CD14-positive monocyte (primary cell): Measurements from ENCODE around the gene MAST4. TPM values are rescaled to one million over a fixed set of nuclear protein-coding genes. Genes with fewer than 3 reads are reported as not detected.

Source experiments
- DNase-seq, 3 donors: peaks; one replicate each; pipeline ENCODE4 v3.0.0-alpha.2; 2011 to 2022
- H2AFZ ChIP-seq: 2 replicates; pipeline ENCODE4 v1.6.0; 2012; ENCODE audit warnings: mild to moderate bottlenecking, low read depth, low read length, inconsistent platforms; ENCODE audit not compliant: insufficient read depth, poor library complexity, severe bottlenecking
- H3K27ac ChIP-seq, 2 donors: 1 replicate in 1 of 2; 2 replicates in 1 of 2; pipeline ENCODE4 v1.5.1; 2012 to 2013; ENCODE audit warnings: low read length in 2 of 2, control low read depth in 1 of 2, inconsistent platforms in 1 of 2, low read depth in 1 of 2, mild to moderate bottlenecking in 1 of 2
- H3K27me3 ChIP-seq, 2 donors: one replicate each; pipeline versions ENCODE4 v1.6.0 to v1.6.1; 2011 to 2013; ENCODE audit warnings: low read length in 2 of 2; ENCODE audit not compliant: control insufficient read depth in 2 of 2, insufficient read depth in 2 of 2
- H3K36me3 ChIP-seq, 2 donors: replicated peaks in 1 of 2; 1 replicate in 1 of 2; 2 replicates in 1 of 2; pipeline versions ENCODE4 v1.5.1 to v1.6.1; 2012 to 2013; ENCODE audit warnings: low read length in 2 of 2, control low read depth in 1 of 2, inconsistent platforms in 1 of 2, mild to moderate bottlenecking in 1 of 2; ENCODE audit not compliant: insufficient read depth in 2 of 2, control insufficient read depth in 1 of 2
- H3K4me1 ChIP-seq, 2 donors: 1 replicate in 1 of 2; 2 replicates in 1 of 2; pipeline versions ENCODE4 v1.5.1 to v1.6.1; 2012 to 2013; ENCODE audit warnings: low read length in 2 of 2, control low read depth in 1 of 2, inconsistent platforms in 1 of 2, mild to moderate bottlenecking in 1 of 2, moderate library complexity in 1 of 2; ENCODE audit not compliant: insufficient read depth in 2 of 2, control insufficient read depth in 1 of 2
- H3K4me2 ChIP-seq: replicated peaks from 2 replicates; pipeline ENCODE3; 2012; ENCODE audit warnings: low read length, moderate library complexity, mild to moderate bottlenecking; ENCODE audit not compliant: poor library complexity, severe bottlenecking; ENCODE audit errors: extremely low read depth
- H3K4me3 ChIP-seq, 3 experiments: fragments of 200-600 bp in 1 of 3; sonication (generic) in 1 of 3; replicated peaks in 1 of 3; 1 replicate in 2 of 3; 2 replicates in 1 of 3; pipeline ENCODE4 v1.5.1; 2011 to 2013; ENCODE audit warnings: low read length in 3 of 3, mild to moderate bottlenecking in 3 of 3, control low read depth in 2 of 3, low read depth in 2 of 3, inconsistent platforms in 1 of 3, moderate library complexity in 1 of 3
- H3K79me2 ChIP-seq: 2 replicates; pipeline ENCODE4 v1.6.0; 2012; ENCODE audit warnings: mild to moderate bottlenecking, control low read depth, inconsistent platforms, low read length, moderate library complexity; ENCODE audit not compliant: insufficient read depth
- H3K9ac ChIP-seq: 2 replicates; pipeline ENCODE4 v1.6.0; 2017; ENCODE audit warnings: low read length, mild to moderate bottlenecking; ENCODE audit not compliant: insufficient read depth, poor library complexity, severe bottlenecking
- H3K9me3 ChIP-seq, 2 donors: replicated peaks in 1 of 2; 1 replicate in 1 of 2; 2 replicates in 1 of 2; pipeline versions ENCODE4 v1.5.1 to v1.6.1; 2012 to 2013; ENCODE audit warnings: low read length in 2 of 2, control low read depth in 1 of 2; ENCODE audit not compliant: control insufficient read depth in 1 of 2, insufficient read depth in 1 of 2
- H4K20me1 ChIP-seq: 2 replicates; pipeline ENCODE4 v1.6.0; 2012; ENCODE audit warnings: mild to moderate bottlenecking, low read length, control low read depth, moderate library complexity; ENCODE audit not compliant: insufficient read depth
- H3K27ac Mint-ChIP-seq, 7 donors: one replicate each; pipeline ENCODE4 v1.8.0; 2020; ENCODE audit warnings: mild to moderate bottlenecking in 7 of 7, mixed read lengths in 7 of 7, moderate library complexity in 6 of 7, inconsistent platforms in 2 of 7
- H3K27me3 Mint-ChIP-seq, 3 donors: one replicate each; pipeline ENCODE4 v1.8.0; 2021 to 2022; ENCODE audit warnings: low read depth in 3 of 3, mild to moderate bottlenecking in 3 of 3, mixed read lengths in 3 of 3, moderate library complexity in 3 of 3, inconsistent platforms in 1 of 3
- H3K36me3 Mint-ChIP-seq, 2 donors: one replicate each; pipeline ENCODE4 v1.8.0; 2020; ENCODE audit warnings: mixed read lengths in 2 of 2, inconsistent platforms in 1 of 2, mild to moderate bottlenecking in 1 of 2
- H3K4me1 Mint-ChIP-seq: one replicate; pipeline ENCODE4 v1.8.0; 2020; ENCODE audit warnings: mild to moderate bottlenecking, mixed read lengths
- H3K4me3 Mint-ChIP-seq, 2 donors: one replicate each; pipeline ENCODE4 v1.8.0; 2020; ENCODE audit warnings: mild to moderate bottlenecking in 2 of 2, mixed read lengths in 2 of 2, moderate library complexity in 1 of 2
- H3K9me3 Mint-ChIP-seq, 7 donors: one replicate each; pipeline ENCODE4 v1.8.0; 2020 to 2022; ENCODE audit warnings: mixed read lengths in 7 of 7, mild to moderate bottlenecking in 6 of 7, moderate library complexity in 6 of 7, inconsistent platforms in 2 of 7
- CTCF ChIP-seq: fragments of 200-600 bp; IDR thresholded peaks from one replicate; pipeline ENCODE4 v1.8.0; 2022; ENCODE audit warnings: antibody characterized with exemption, mild to moderate bottlenecking
- WGBS: methylation state at CpG from one replicate; pipeline ENCODE4 v1.1.5; 2013; ENCODE audit warnings: missing lambda C conversion rate; ENCODE audit not compliant: insufficient coverage; 5-methylcytosine and 5-hydroxymethylcytosine counted together
- intact Hi-C, 2 donors: fragments of 100-400 bp; cut with micrococcal nuclease; formaldehyde crosslinking; loops; one replicate each; pipeline versions ENCODE4 v1.15.0 to v1.15.1; 2023
- polyA plus RNA-seq, 3 donors: library from polyadenylated mRNA; depleted of rRNA in 1 of 3; unstranded in 2 of 3; stranded (reverse) in 1 of 3; fragments of 300-500 nt in 2 of 3; fragments of >200 nt in 1 of 3; fragmentation: Illumina TruSeq in 2 of 3; gene quantifications; 1 replicate in 2 of 3; 2 replicates in 1 of 3; pipeline ENCODE4 v1.2.3, GENCODE V29; 2012 to 2021

The MAST4 gene
- polyA plus RNA-seq, 3 donors, result 0.03 to 0.24 TPM; not detected in 1

DNA sequence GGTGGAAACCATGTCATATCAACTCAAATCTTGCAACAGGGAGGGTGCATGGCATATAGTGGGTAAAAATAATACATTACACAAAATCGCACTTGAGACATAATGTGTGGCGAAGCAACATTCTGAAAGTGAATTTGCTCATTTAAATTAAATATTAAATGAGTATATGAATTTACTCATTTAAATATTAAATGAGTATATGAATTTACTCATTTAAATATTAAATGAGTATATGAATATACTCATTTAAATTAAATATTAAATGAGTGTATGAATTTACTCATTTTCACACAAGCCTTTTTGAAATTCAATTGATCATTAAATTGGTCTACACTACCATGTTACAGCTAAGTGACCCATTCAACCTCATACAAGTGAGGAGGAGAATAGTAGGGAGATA lies 10.5 kb downstream of the MAST4 start:
- H3K27me3 Mint-ChIP-seq, result peaks cover 6 to 11% (median 8%) of the 10 kb centered on the region in 3 donors
- no peak overlapping the region for H3K4me3 Mint-ChIP-seq
- H3K27ac Mint-ChIP-seq, result no peak overlapping the region
- Histone ChIP-seq H3K4me1 (no peaks in the 10 kb centered on the region), H3K79me2 (no peaks in the 10 kb centered on the region), H3K27ac (no peak overlapping the region), H3K4me2 (no peak overlapping the region), H2AFZ (no peak overlapping the region), H4K20me1 (no peaks in the 10 kb centered on the region), H3K36me3 (no peaks in the 10 kb centered on the region), H3K27me3 (peaks cover 2 to 3% of the 10 kb centered on the region in 2 donors), H3K9me3 (no peaks in the 10 kb centered on the region), H3K4me3 (no peak overlapping the region), H3K9ac (no peak overlapping the region)
- no peak for DNase-seq
- intact Hi-C loops, result no loop called here
- no peaks in the 10 kb centered on the region for H3K9me3 Mint-ChIP-seq
- H3K4me1 Mint-ChIP-seq, result no peaks in the 10 kb centered on the region
- no peaks in the 10 kb centered on the region for H3K36me3 Mint-ChIP-seq
- no peak for TF ChIP-seq CTCF
- whole genome bisulfite sequencing, result no CpG with 5 or more reads among the region's 2 CpGs

DNA sequence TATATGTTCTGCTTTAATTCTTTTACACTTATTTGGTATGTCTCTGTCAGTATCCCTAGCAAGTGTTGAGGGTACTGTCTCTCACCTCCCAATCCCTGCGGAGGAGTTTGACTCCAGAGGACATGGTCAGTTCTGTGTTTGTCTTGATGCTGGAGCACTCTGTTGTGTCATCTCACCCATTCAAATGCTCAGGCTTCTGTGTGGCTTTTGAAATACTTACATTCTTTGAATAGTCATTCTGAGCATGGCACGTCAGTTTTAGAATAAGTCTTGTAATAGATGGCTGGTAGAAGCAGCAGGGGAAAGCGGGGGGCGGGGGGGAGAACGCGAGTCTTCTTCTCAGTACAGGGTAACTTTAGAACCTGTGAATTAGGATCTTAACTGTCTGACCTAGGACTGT lies 12.3 kb downstream of the MAST4 start:
- no peaks in the 10 kb centered on the region for H3K4me1 Mint-ChIP-seq
- Histone ChIP-seq H3K4me1 (no peaks in the 10 kb centered on the region), H3K79me2 (no peaks in the 10 kb centered on the region), H3K27me3 (peaks cover 2 to 3% of the 10 kb centered on the region in 2 donors), H3K27ac (no peak overlapping the region), H2AFZ (no peak overlapping the region), H4K20me1 (no peaks in the 10 kb centered on the region), H3K9me3 (no peaks in the 10 kb centered on the region), H3K4me3 (no peak overlapping the region), H3K4me2 (no peak overlapping the region), H3K36me3 (no peaks in the 10 kb centered on the region), H3K9ac (no peak overlapping the region)
- no peak overlapping the region for H3K4me3 Mint-ChIP-seq
- intact Hi-C loops, result no loop called here
- H3K27me3 Mint-ChIP-seq, result peaks cover 6 to 8% (median 6%) of the 10 kb centered on the region in 3 donors
- WGBS, result 98% methylated on average over 5 of the region's 6 CpGs
- no peak overlapping the region for H3K27ac Mint-ChIP-seq
- no peaks in the 10 kb centered on the region for H3K36me3 Mint-ChIP-seq
- no peaks in the 10 kb centered on the region for H3K9me3 Mint-ChIP-seq
- DNase-seq, result no peak
- no peak for TF ChIP-seq CTCF
